ENCODE measurements around the gene AEN. TPM values are rescaled to one million over a fixed set of nuclear protein-coding genes. Genes with fewer than 3 reads are reported as not detected.

Gene AEN
- total and polyA plus RNA-seq, 2 of the 8 experiments (the other 6 are each of a cell fraction or from before 2014, with no cell fraction given): 112 to 122 TPM

DNA sequence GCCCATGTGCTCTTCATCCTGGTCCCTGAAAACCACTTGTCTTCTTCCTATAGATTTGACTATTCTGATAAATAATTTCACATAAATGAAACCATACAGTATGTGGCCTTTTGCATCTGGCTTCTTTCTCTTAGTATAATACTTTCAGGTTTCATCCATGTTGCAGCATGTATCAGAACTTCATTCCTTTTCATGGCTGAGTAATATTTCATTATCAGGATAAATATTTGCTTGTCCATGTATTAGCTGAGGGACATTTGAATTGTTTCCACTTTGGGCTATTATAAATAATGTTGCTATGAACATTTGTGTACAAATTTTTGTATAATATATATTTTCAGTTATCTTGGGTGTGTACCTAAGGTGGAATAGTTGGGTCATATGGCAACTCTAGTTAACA, 29.8 kb upstream of the AEN start:
- no peak overlapping the region for H2BK5ac ChIP-seq (ENCODE audit: low read depth, low read length)
- H3K23me2 ChIP-seq (ENCODE audit: low read depth, low read length): no peaks in the 10 kb centered on the region
- no peak overlapping the region for H3K14ac ChIP-seq (ENCODE audit: insufficient read length)
- H3K4me2 ChIP-seq (ENCODE audit: insufficient read depth in 1 of 2, low read depth in 2 of 2, low read length in 2 of 2): no peak overlapping the region
- no peaks in the 10 kb centered on the region for H3K9me3 ChIP-seq (ENCODE audit: insufficient read depth in 2 of 2, low read depth in 1 of 2, low read length in 1 of 2)
- no peak overlapping the region for H3K4ac ChIP-seq (replicated peaks; ENCODE audit: insufficient read length, low read depth, low read length)
- no peak overlapping the region for H4K8ac ChIP-seq (ENCODE audit: extremely low read depth, insufficient read depth, low read length)
- H2BK15ac ChIP-seq (ENCODE audit: low read length): no peak overlapping the region
- H3K23ac ChIP-seq (ENCODE audit: insufficient read length): no peak overlapping the region
- no peak overlapping the region for H2BK120ac ChIP-seq (replicated peaks; ENCODE audit: low read depth, low read length)
- no peaks in the 10 kb centered on the region for H3K4me1 ChIP-seq (replicated peaks in 1 of 4; ENCODE audit: control insufficient read depth in 3 of 4, insufficient read depth in 4 of 4, low read length in 3 of 4)
- H2AK5ac ChIP-seq (ENCODE audit: low read depth, low read length): no peak overlapping the region
- H3K27me3 ChIP-seq (replicated peaks in 1 of 4; ENCODE audit: control insufficient read depth in 3 of 4, extremely low read depth in 1 of 4, insufficient read depth in 3 of 4, low read length in 3 of 4): no peaks in the 10 kb centered on the region
- H3K18ac ChIP-seq (ENCODE audit: extremely low read depth, low read length): no peak overlapping the region
- H2BK12ac ChIP-seq (ENCODE audit: low read depth, low read length): no peak overlapping the region
- H3K79me2 ChIP-seq (ENCODE audit: control insufficient read depth in 1 of 2, insufficient read depth in 2 of 2, low read length in 2 of 2): no peaks in the 10 kb centered on the region
- no peak overlapping the region for H4K5ac ChIP-seq (ENCODE audit: insufficient read length, low read depth, low read length)
- H3K27ac ChIP-seq (ENCODE audit: low read depth, low read length): no peak overlapping the region
- no peak overlapping the region for H3K56ac ChIP-seq (replicated peaks; ENCODE audit: insufficient read length, low read depth, low read length)
- DNase-seq (ENCODE audit: low read depth in 1 of 2, low spot score in 2 of 2) (no peak), FAIRE-seq (no peak)
- POLR2A ChIA-PET (ENCODE audit: partially characterized antibody): no interaction called here
- H2BK20ac ChIP-seq (ENCODE audit: low read length): no peak overlapping the region
- no peak overlapping the region for H4K91ac ChIP-seq (replicated peaks; ENCODE audit: insufficient read length, low read length)
- H3K9ac ChIP-seq (replicated peaks in 1 of 4; ENCODE audit: extremely low read depth in 1 of 4, low read depth in 3 of 4, low read length in 3 of 4): no peak overlapping the region
- H2AFZ ChIP-seq (ENCODE audit: low read length): no peak overlapping the region
- CTCF ChIA-PET (ENCODE audit: partially characterized antibody): no interaction called here
- no peak overlapping the region for H3K4me3 ChIP-seq (ENCODE audit: extremely low read depth in 1 of 4, insufficient read depth in 2 of 4, low read depth in 3 of 4, low read length in 4 of 4)
- no peak for TF ChIP-seq SRF (IDR thresholded peaks at IDR 0.05; ENCODE audit: low read depth, low read length)
- TF ChIP-seq HDAC2 (IDR thresholded peaks at IDR 0.05; ENCODE audit: borderline replicate concordance in 1 of 2, low read depth in 2 of 2, low read length in 2 of 2): no peak
- TF ChIP-seq TAF7 (optimal IDR thresholded peaks at IDR 0.05; ENCODE audit: borderline replicate concordance, low read depth, low read length): no peak
- TF ChIP-seq, protein P1, sequence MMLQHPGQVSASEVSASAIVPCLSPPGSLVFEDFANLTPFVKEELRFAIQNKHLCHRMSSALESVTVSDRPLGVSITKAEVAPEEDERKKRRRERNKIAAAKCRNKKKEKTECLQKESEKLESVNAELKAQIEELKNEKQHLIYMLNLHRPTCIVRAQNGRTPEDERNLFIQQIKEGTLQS (IDR thresholded peaks at IDR 0.05; ENCODE audit: insufficient read depth, low read depth, low read length): no peak
- no peak for TF ChIP-seq EP300 (IDR thresholded peaks at IDR 0.05; ENCODE audit: borderline replicate concordance in 1 of 2, low read depth in 2 of 2, low read length in 2 of 2)
- TF ChIP-seq CREB1 (IDR thresholded peaks at IDR 0.05): no peak
- no peak for TF ChIP-seq ASH2L (IDR thresholded peaks at IDR 0.05; ENCODE audit: low read length)
- no peak for TF ChIP-seq RAD21 (IDR thresholded peaks at IDR 0.05 in 1 of 2, conservative IDR thresholded peaks at IDR 0.05 in 1 of 2; ENCODE audit: low read depth in 2 of 2, low read length in 2 of 2)
- no peaks in the 10 kb centered on the region for H4K20me1 ChIP-seq (replicated peaks in 1 of 2; ENCODE audit: control insufficient read depth in 1 of 2, insufficient read depth in 2 of 2, low read length in 2 of 2)
- no peaks in the 10 kb centered on the region for H3K79me1 ChIP-seq (ENCODE audit: low read depth, low read length)
- no peaks in the 10 kb centered on the region for H3K36me3 ChIP-seq (ENCODE audit: control insufficient read depth in 2 of 4, insufficient read depth in 4 of 4, low read length in 3 of 4)
